A673 (cell line): Measurements from ENCODE around the gene CANX.

Source experiments
- CTCF ChIP-seq: fragments of 300-800, 200-600 bp; sonication (generic); conservative IDR thresholded peaks from 2 replicates; pipeline ENCODE4 v1.5.1; 2017; ENCODE audit warnings: low read depth, mild to moderate bottlenecking, antibody characterized with exemption, low read length, moderate library complexity, mixed read lengths
- EZH2 ChIP-seq: fragments of 200-600 bp; sonication (generic); IDR thresholded peaks from 2 replicates; pipeline ENCODE4 v1.6.1; 2017; ENCODE audit warnings: borderline replicate concordance, low read depth, mild to moderate bottlenecking, mixed read lengths, antibody characterized with exemption, low read length; ENCODE audit not compliant: poor library complexity, severe bottlenecking

- no peak for TF ChIP-seq CTCF
- no peak for TF ChIP-seq EZH2
These were observed 32.1 kb downstream of the CANX start for GRCh38 chr5:179730852-179731251.
